Fibroblast of lung (primary cell): Measurements from ENCODE around the gene MARK4. TPM values are rescaled to one million over a fixed set of nuclear protein-coding genes. Genes with fewer than 3 reads are reported as not detected.
A peak's percentile ranks its signal among the peaks of the same experiment; 100 is the strongest.

Experiments used
- DNase-seq, 2 donors: peaks; one replicate each; pipeline versions ENCODE4 v3.0.0 to v3.0.0-alpha.2; 2010; ENCODE audit warnings: low read depth in 2 of 2
- H2AFZ ChIP-seq: 2 replicates; pipeline ENCODE4 v1.5.1; 2012; ENCODE audit warnings: low read length, control low read depth, inconsistent platforms
- H3K27ac ChIP-seq: 2 replicates; pipeline ENCODE4 v1.5.1; 2011; ENCODE audit warnings: low read length, control low read depth; ENCODE audit not compliant: insufficient read depth
- H3K27me3 ChIP-seq: 2 replicates; pipeline ENCODE4 v1.5.1; 2011; ENCODE audit warnings: mild to moderate bottlenecking, low read length; ENCODE audit not compliant: control insufficient read depth, insufficient read depth
- H3K36me3 ChIP-seq: 2 replicates; pipeline ENCODE4 v1.5.1; 2011; ENCODE audit warnings: low read length; ENCODE audit not compliant: control insufficient read depth, insufficient read depth
- H3K4me1 ChIP-seq: 2 replicates; pipeline ENCODE4 v1.5.1; 2011; ENCODE audit warnings: low read length; ENCODE audit not compliant: control insufficient read depth, insufficient read depth; ENCODE audit errors: extremely low read depth
- H3K4me2 ChIP-seq: 2 replicates; pipeline ENCODE4 v1.5.1; 2011; ENCODE audit warnings: low read length, control low read depth; ENCODE audit not compliant: insufficient read depth; ENCODE audit errors: extremely low read depth
- H3K4me3 ChIP-seq, 4 experiments: fragments of 200-600 bp in 1 of 4; sonication (generic) in 1 of 4; replicated peaks in 1 of 4; 2 replicates each; pipeline ENCODE4 v1.5.1; 2011 to 2016; ENCODE audit warnings: low read length in 4 of 4, low read depth in 3 of 4, mild to moderate bottlenecking in 3 of 4, control low read depth in 2 of 4, inconsistent platforms in 1 of 4, mixed read lengths in 1 of 4; ENCODE audit not compliant: insufficient read depth in 1 of 4; ENCODE audit errors: control extremely low read depth in 1 of 4
- H3K79me2 ChIP-seq: 2 replicates; pipeline ENCODE4 v1.5.1; 2012; ENCODE audit warnings: mild to moderate bottlenecking, low read length, inconsistent platforms; ENCODE audit not compliant: control insufficient read depth, insufficient read depth
- H3K9ac ChIP-seq: 2 replicates; pipeline ENCODE4 v1.5.1; 2011; ENCODE audit warnings: mild to moderate bottlenecking, low read length, control low read depth; ENCODE audit not compliant: insufficient read depth
- H3K9me3 ChIP-seq: 2 replicates; pipeline ENCODE4 v1.5.1; 2012; ENCODE audit warnings: low read depth, low read length; ENCODE audit not compliant: control insufficient read depth, insufficient read depth
- H4K20me1 ChIP-seq: 2 replicates; pipeline ENCODE4 v1.5.1; 2011; ENCODE audit warnings: low read length; ENCODE audit not compliant: control insufficient read depth, insufficient read depth; ENCODE audit errors: extremely low read depth
- EZH2 ChIP-seq: IDR thresholded peaks from 2 replicates; pipeline ENCODE4 v1.5.1; 2012; ENCODE audit warnings: low read length, control low read depth, mild to moderate bottlenecking; ENCODE audit errors: missing control alignments
- polyA plus RNA-seq, 2 donors: library from polyadenylated mRNA; depleted of rRNA in 1 of 2; stranded (reverse) in 1 of 2; unstranded in 1 of 2; fragments of >200 nt; gene quantifications; 2 replicates each; pipeline ENCODE4 v1.2.1, GENCODE V29; 2011 to 2012; ENCODE audit warnings: missing spikeins in 1 of 2
- total RNA-seq: library from RNA; depleted of rRNA; stranded (reverse); fragments of >200 nt; gene quantifications from 2 replicates; pipeline ENCODE4 v1.2.1, GENCODE V29; 2014
- TF ChIP-seq, protein P1 (sequence below), 2 donors: IDR thresholded peaks in 1 of 2; conservative IDR thresholded peaks in 1 of 2; 1 replicate in 1 of 2; 2 replicates in 1 of 2; pipeline ENCODE4 v1.5.1; 2011 to 2012; ENCODE audit warnings: low read length in 2 of 2, control low read depth in 1 of 2, inconsistent platforms in 1 of 2, low read depth in 1 of 2, mild to moderate bottlenecking in 1 of 2

MARK4 gene
- total and polyA plus RNA-seq, 2 donors (not counting 1 experiment from before 2014, with no cell fraction given), result 8.9 to 14.1 TPM

DNA sequence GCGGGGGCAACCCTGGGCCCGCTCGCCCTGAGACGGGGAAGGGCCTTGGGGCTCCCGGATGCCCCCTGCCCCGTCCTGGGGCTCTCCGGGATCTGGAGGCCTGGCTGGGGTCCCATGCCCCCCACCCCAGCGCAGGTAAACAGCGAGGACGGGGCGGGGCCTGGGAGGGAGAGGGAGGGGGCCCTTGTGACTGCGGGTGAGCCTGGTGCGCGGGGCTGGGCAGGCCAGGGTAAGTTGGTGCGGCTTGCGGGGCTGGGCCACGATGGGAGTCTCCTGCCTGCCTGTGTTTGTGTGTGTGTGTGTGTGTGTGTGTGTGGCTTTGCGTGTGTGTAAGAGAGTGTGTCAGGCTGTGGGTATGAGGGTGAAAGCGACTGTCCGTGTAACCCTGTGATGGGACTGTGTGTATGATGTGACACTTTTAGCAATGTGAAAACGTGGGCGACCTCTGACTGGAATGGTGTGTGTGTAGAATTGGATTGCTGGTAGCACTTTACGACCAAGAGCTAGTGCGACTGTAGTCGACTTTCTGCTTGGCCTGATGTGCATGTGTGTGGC lies 89.9 kb downstream of the MARK4 start:
- Histone ChIP-seq H3K79me2 (no peaks in the 10 kb centered on the region), H3K27me3 (peaks cover 9% of the 10 kb centered on the region), H3K9me3 (no peaks in the 10 kb centered on the region), H3K4me1 (no peaks in the 10 kb centered on the region), H3K36me3 (no peaks in the 10 kb centered on the region), H3K9ac (no peak overlapping the region), H3K4me2 (no peak overlapping the region), H3K4me3 (peak overlapping the region in 1 of 4 experiments; percentile 10), H4K20me1 (no peaks in the 10 kb centered on the region), H2AFZ (no peak overlapping the region), H3K27ac (no peak overlapping the region)
- DNase-seq, result peak in 1 of 2 donors; percentile 15
- TF ChIP-seq, protein P1, sequence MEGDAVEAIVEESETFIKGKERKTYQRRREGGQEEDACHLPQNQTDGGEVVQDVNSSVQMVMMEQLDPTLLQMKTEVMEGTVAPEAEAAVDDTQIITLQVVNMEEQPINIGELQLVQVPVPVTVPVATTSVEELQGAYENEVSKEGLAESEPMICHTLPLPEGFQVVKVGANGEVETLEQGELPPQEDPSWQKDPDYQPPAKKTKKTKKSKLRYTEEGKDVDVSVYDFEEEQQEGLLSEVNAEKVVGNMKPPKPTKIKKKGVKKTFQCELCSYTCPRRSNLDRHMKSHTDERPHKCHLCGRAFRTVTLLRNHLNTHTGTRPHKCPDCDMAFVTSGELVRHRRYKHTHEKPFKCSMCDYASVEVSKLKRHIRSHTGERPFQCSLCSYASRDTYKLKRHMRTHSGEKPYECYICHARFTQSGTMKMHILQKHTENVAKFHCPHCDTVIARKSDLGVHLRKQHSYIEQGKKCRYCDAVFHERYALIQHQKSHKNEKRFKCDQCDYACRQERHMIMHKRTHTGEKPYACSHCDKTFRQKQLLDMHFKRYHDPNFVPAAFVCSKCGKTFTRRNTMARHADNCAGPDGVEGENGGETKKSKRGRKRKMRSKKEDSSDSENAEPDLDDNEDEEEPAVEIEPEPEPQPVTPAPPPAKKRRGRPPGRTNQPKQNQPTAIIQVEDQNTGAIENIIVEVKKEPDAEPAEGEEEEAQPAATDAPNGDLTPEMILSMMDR (conservative IDR thresholded peaks at IDR 0.05 in 1 of 2, IDR thresholded peaks at IDR 0.05 in 1 of 2; ENCODE audit: low read depth in 1 of 2, low read length in 2 of 2), result no peak
- TF ChIP-seq EZH2, result no peak

DNA sequence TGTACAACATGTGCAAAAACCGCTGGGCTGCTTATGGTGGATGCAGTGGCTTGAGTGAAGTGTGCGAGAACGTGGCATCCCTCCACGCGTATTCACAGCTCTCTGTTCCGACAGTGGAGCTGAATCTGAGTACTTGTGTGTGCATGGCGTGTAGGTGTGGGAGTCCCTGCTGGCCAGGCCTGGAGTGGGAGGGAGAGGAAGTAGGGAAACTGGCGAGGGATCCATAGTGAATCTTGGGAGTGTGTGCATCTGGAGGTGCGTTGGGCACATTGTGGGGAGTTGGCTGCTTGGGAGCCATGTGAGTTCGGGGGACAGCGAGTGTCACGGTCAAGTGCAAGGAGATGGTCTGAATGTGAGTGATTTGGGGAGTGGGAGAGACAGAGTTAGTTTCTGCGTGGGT lies 91.8 kb downstream of the MARK4 start:
- H3K79me2 ChIP-seq, result no peaks in the 10 kb centered on the region
- no peak overlapping the region for H2AFZ ChIP-seq
- H3K27ac ChIP-seq, result no peak overlapping the region
- no peak overlapping the region for H3K4me3 ChIP-seq
- H3K9me3 ChIP-seq, result no peaks in the 10 kb centered on the region
- no peak overlapping the region for H3K9ac ChIP-seq
- H4K20me1 ChIP-seq, result no peaks in the 10 kb centered on the region
- H3K36me3 ChIP-seq, result no peaks in the 10 kb centered on the region
- no peak for DNase-seq
- H3K4me1 ChIP-seq, result no peaks in the 10 kb centered on the region
- peaks cover 9% of the 10 kb centered on the region for H3K27me3 ChIP-seq
- TF ChIP-seq, protein P1 (conservative IDR thresholded peaks at IDR 0.05 in 1 of 2, IDR thresholded peaks at IDR 0.05 in 1 of 2; ENCODE audit: low read depth in 1 of 2, low read length in 2 of 2), result no peak
- no peak for TF ChIP-seq EZH2
- no peak overlapping the region for H3K4me2 ChIP-seq

DNA sequence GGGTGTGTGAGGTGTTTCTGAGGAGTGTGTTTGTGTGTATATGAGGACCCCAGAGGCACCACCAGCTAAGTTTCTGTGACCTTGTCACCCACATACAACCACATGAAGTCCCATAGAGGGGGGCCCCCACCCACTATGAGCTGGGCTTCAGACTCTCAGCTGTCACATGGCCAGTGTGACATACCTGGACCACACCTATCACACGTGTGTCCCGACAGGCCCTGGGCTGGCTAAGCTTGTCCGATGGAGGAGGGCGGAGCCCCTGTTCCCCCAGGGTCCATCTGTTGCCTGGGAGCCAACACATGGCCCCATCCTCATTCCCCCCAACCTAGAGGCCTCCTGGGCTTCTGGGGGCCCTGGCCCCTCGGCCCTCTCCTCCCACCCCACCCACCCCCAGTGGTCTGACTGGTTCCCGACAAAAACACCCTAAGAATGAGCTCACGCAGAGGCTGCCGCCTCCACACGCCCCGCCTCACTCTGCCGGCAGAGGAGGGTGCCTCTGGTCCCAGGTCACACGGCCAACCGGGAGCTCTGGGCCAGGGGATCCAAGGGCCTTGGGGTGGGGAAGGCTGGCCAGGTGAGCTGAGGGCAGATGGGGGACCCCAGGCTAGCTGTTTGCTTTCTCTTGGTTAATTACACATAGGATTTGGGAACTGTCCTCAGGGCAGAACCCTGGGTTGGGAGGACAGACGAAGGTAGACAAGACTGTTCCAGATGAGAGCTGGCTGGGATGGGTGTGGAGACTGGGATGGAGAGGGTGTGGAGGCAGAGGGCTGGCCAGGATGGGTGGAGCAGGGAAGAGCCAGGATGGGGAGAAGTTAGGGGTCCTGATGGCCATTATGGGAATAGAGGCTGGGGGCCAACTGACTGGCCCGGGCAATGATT lies 93.8 kb downstream of the MARK4 start:
- Histone ChIP-seq H3K9ac (no peak overlapping the region), H3K4me3 (no peak overlapping the region), H3K27ac (no peak overlapping the region), H3K4me1 (no peaks in the 10 kb centered on the region), H2AFZ (no peak overlapping the region), H3K36me3 (peaks cover 1% of the 10 kb centered on the region), H4K20me1 (no peaks in the 10 kb centered on the region), H3K4me2 (no peak overlapping the region), H3K79me2 (no peaks in the 10 kb centered on the region), H3K9me3 (no peaks in the 10 kb centered on the region), H3K27me3 (peaks cover 9% of the 10 kb centered on the region)
- TF ChIP-seq, protein P1 (conservative IDR thresholded peaks at IDR 0.05 in 1 of 2, IDR thresholded peaks at IDR 0.05 in 1 of 2; ENCODE audit: low read depth in 1 of 2, low read length in 2 of 2), result no peak
- no peak for TF ChIP-seq EZH2
- no peak for DNase-seq
